Astrocyte of the spinal cord (primary cell): ENCODE data around the gene LEMD1.

Source experiments
- DNase-seq: peaks from one replicate; pipeline ENCODE4 v3.0.0; 2011; ENCODE audit warnings: low read depth, low spot score
- H3K4me3 ChIP-seq: 2 replicates; pipeline ENCODE4 v1.5.1; 2011; ENCODE audit warnings: low read depth, mild to moderate bottlenecking, low read length, moderate library complexity
- in situ Hi-C: cut with HindIII; loops from 2 replicates; pipeline ENCODE4 v1.10.0; 2017; ENCODE audit warnings: low sequenced_read_pairs
- TF ChIP-seq, protein P1 (sequence below): IDR thresholded peaks from 2 replicates; pipeline ENCODE4 v1.5.1; 2012; ENCODE audit warnings: low read depth, mild to moderate bottlenecking, low read length, inconsistent platforms

The LEMD1 gene

GRCh38 chr1:205447457-205448341 is 25.8 kb upstream of the LEMD1 start:
- in situ Hi-C loops, result no loop called here
- TF ChIP-seq, protein P1, sequence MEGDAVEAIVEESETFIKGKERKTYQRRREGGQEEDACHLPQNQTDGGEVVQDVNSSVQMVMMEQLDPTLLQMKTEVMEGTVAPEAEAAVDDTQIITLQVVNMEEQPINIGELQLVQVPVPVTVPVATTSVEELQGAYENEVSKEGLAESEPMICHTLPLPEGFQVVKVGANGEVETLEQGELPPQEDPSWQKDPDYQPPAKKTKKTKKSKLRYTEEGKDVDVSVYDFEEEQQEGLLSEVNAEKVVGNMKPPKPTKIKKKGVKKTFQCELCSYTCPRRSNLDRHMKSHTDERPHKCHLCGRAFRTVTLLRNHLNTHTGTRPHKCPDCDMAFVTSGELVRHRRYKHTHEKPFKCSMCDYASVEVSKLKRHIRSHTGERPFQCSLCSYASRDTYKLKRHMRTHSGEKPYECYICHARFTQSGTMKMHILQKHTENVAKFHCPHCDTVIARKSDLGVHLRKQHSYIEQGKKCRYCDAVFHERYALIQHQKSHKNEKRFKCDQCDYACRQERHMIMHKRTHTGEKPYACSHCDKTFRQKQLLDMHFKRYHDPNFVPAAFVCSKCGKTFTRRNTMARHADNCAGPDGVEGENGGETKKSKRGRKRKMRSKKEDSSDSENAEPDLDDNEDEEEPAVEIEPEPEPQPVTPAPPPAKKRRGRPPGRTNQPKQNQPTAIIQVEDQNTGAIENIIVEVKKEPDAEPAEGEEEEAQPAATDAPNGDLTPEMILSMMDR, result no peak
- DNase-seq, result no peak
- H3K4me3 ChIP-seq, result no peak overlapping the region

DNA sequence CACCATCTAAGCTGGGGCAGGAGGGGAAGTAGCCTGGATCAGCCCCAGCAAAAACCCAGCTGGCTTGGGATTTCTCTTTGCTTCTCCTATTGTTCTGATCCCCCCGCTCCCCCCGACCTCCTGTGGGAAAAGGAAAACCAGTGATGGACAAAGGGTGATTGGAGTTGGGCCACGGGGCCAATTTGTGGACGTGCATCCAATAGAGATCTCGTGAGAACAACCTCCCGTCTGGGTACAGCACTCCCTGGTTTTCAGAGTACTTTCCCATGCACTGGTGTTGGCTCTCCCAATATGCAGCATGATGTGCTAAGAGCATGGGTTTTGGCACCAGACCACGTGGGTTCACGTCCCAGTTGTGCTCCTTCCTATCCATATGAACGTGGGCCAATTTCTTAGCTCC is 25.0 kb upstream of the LEMD1 start:
- H3K4me3 ChIP-seq, result no peak overlapping the region
- DNase-seq, result no peak
- in situ Hi-C loops, result no loop called here
- TF ChIP-seq, protein P1, result no peak

- DNase-seq, result no peak
- no peak overlapping the region for H3K4me3 ChIP-seq
- TF ChIP-seq, protein P1, result no peak
- in situ Hi-C loops, result no loop called here
Observed at GRCh38 chr1:205445646-205445935, 23.7 kb upstream of the LEMD1 start.

GRCh38 chr1:205444931-205445645 is 23.2 kb upstream of the LEMD1 start:
- DNase-seq, result no peak
- H3K4me3 ChIP-seq, result no peak overlapping the region
- in situ Hi-C loops, result no loop called here

GRCh38 chr1:205444300-205444930 is 22.6 kb upstream of the LEMD1 start:
- TF ChIP-seq, protein P1, result no peak
- H3K4me3 ChIP-seq, result no peak overlapping the region
- in situ Hi-C loops, result no loop called here
- DNase-seq, result no peak

More at GRCh38 chr1:205444931-205445645, 23.2 kb upstream of the LEMD1 start:
- TF ChIP-seq, protein P1, result no peak

DNA sequence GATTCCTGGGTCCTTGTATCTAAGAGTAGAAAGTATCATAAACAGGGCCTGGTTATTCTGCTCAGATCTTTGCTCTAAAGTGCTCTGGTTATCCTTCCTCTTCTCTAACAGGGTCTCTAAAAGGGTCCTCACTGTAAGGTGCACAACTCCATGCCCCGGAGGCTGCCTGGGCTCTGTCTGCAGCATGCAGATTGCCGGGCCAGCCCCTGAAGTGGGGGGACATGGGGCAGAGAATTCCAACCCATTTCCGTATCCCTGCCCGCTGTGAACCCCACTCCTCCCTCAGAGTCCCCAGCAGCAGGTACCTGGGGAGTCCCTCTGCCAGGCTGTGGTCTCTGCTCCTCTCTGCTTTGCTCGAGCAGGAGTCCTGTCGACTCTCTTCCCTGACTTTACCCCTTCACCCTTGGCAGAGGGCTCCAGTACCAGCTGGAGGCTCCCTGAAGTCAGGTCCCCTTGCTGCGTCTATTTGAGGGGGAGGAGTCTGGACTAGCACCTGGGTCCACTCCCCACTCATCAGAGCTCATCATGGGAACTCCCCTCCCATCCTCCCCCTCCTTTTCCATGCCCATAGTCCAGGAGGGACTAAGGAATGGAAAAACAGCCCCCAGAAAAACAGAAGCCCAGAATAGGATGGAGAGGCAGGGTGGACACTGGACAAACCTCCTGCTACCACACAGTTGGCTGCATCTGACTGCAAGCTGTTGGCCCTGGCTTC is 21.9 kb upstream of the LEMD1 start:
- TF ChIP-seq, protein P1, result no peak
- no peak overlapping the region for H3K4me3 ChIP-seq
- no peak for DNase-seq
- in situ Hi-C loops, result no loop called here
